ENCODE results near the gene RUNX1.

Gene RUNX1

DNA sequence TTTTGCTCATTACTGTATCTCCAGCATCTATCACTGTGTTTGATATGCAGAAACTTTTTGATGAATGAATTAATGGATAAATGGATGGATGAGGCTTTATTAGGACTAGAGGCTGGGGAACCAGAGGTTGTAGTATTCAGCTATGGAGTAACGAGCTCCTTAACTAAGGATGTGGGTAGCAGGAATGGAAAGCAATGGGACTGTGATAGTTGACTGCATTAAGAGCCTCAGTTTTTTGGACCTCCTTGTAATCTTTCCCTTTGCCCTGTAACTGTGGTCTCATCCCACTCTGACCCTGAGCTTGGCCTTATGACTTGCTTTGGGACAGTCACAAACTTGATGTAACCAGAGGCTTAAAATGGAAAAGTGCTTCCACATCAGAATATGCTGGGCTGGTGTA, 9.0 kb upstream of the RUNX1 start:
- no peak for DNase-seq

DNA sequence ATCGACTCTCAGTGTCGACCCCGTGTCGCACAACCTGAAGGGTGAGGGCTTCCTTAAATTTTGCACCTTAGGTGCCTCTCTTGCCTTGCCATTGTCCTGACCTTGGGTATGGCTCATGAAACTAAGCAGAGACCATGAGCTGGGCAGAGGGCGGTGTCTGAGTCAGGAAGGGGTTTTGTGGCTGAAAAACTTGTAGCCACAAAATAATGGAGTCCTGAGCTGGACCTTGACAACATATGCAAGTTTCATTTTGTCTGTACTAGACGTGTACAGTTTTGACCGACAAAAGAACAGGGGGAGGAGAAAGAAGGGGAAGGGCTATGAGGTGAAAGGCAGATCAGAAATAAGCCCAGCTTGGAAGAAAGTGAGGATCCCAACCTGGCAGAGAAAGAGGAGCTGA, 8.3 kb upstream of the RUNX1 start:
- DNase-seq: no peak

DNA sequence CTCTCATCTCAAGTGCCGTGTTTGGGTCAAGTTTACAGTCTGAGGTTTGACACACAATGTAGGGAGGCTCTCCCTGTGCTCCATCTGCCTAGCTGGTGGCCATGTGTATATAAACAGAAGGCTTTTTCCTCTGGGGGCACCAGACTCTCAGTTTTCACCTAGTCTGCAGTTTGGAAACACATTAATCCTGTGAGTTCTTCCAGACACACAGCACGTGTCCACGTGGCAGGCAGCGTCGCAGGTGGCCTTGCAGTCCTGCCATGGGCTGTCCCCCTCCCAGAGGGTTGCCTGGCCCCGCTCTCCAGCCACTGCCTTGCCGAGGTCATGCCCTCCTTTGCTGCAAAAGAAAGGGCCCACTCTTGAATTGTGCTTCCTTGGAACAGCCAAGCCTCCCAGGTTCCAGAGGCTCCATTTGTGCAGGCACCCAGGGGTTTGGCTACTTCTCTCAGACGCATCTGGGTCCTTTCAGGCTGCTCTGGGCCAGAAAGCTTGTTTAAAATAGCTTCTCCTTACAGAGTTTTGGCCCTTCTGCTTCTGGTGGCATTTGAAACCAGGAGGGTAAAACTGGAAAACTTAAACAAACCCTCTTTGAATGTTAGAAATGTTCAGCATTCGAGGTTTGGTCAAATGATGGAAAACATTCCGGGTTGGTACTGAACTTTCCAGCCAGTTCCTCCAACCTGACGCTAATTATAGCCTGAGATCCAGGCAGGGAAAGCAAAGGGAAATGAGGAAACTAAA, 4.4 kb upstream of the RUNX1 start:
- no peak for DNase-seq

DNA sequence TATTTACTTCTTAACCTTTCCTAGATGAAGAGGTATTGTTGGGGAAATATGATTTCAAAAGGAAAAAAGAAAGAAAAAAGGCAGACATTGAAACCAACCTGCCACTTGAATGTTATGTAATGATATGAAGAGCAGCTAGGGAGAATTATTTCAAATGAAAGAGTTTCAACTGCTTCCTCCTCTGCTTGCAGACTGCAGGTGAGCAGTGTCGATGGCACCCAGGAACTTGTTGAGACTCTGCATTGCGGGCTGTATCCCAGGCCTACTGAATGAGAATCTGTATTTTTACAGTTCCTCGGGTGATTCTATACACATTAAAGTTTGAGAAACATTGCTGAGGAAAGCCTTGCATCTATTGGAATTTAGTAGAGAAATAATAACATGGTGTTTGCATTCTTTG, 3.7 kb upstream of the RUNX1 start:
- DNase-seq: no peak

DNA sequence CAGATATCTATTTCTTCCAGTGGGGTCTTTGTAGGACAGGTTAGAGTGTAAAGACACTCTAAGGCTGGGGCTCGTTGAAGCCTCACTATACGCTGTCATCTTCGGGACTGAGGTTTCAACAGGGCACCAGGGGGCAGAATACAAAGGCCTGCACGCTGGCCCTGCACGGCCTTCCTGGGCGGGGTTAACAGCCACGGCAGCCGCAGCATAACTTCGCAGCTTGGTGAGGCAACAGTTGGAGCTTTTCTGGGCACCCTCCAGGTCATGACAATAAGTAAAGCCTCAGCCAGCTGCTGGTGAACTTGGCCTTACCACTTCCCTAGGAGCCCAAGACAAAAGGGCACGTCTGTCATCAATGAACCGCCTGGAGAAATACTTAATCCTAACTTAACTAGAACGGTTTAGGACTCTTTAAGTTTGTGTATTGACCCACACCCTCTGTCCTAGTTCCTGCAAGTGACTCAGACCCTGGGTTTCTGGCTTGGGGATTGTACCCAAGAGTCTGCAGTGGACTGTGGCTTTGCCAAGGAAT, 2.3 kb upstream of the RUNX1 start:
- DNase-seq: peak in 1 of 2 experiments; percentile 5

DNA sequence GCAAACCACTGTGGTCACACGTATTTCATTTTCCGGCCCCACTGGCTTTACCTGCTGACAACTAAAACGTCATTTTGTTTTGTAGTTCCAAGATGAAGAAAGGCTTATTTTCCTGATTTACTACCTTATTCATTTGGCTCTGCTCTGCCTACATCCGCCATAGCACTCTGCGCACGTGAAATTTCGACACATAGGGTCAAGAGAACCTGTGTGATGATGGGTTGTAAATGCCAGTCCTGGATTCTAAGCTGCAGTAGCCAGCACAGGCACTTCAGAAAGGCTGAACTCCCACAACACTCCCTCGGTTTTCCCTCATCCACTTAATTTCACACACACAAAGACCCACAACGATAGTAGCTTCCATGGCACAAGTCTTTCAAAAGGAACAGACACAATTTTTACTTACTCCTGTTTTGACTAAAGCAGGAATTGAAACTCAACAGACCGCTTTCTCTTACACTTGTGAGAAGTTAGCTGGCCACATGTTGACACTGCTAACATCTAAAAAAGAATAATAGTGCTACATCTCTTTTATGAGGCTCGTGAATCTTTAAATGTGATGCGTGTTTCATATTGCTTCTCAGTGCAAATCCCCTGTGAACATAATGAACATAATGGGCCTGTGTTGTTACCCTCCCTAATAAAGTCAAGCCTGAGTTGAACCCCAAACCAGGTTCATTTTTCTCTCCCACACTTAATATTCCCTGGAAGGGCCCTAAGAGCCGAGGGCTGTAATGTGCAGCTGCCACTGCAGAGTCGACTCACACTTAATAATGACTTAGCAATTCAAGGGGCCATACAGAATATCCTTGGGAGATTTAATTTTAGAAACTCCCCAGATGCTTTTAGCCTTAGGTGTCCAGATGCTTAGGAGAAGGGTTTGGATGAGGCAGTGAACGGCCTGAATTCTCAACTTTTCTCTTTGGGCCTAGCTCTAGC, 1.5 kb upstream of the RUNX1 start:
- no peak for DNase-seq

DNA sequence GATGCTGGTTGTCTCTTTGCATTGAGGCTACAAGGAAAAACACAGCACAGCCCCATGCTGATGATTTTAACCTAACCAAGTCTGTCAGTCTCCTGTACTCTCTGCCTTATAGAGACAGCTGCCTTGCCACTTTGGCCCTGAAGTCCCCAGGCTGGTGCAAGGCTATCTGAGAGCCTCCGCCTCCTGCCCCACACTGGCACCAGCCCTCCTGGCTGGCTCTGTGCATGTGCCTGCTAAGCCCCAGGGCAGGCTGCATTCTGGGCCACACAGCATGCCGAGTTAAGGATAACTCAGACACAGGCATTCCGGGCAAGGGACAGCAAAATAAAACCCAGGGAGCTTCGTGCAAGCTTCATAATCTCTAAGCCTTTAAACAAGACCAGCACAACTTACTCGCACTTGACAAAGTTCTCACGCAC, 910 bp downstream of the RUNX1 start:
- DNase-seq: no peak

DNA sequence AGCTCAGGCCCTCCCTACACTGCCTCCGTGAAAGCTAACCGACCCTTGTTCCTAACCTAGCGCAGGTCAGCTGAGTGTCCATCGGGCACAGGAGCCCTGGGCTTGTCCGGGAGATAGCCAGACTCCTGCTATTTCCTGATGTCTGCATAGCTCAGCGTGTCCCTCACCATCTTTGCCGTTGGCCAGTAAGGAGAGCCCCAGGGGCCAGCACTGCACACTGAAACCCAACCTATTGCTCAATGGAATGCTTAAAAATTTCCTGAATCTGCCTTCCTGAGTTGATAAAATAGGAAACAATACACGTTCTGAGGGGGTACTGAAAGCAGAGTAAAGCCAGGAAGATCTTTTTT, 2.2 kb downstream of the RUNX1 start:
- DNase-seq: no peak

DNA sequence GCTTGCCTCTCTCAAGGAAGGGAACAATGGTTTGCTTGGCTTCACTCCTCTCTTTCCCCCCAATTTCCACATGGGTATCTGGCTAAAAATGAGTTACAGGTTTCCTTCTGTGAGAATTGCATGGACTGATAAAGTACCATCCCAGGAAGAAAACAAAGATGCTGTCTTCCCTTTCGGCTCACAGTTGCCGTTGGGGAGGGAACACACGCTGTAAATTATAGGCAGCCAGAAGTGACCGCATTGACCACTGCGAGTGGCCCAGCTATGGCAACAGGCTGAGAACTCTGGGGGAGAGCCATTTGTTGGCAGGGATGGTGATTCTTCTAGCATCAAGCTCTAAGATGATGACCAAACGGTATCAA, 2.9 kb downstream of the RUNX1 start:
- DNase-seq: no peak

DNA sequence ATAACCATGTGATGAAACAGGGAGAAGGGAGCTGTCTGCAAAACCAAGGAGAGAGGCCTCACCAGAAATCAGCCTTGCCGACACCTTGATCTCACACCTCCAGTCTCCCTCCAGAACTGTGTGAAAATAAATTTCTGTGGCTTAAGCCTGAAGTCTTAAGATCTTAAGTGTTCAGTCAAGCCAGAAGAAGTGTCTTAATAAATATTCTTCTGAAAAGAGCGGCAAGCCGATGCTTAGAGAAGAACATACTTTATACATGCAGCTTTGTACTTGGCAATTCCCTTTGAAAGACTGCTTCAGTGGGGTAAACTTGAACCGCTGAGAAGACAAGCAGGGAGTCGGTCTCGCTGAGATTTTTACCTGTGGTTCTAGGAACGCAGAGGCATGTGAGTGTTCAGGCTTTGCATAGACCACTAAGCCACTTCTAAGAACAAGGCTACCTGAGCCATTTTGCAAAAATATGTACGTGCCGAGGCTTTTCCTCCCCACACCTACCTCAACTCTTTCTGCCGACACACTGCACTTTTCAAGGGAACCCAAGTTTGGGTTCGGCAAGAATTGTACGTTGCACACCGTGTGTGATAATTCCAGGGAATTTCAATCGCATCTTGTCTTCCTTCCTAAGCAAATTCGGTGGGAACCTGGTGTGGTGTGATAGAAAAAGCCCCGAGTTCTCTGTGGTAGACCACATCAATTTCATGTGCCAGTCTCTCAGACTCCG, 3.4 kb downstream of the RUNX1 start:
- DNase-seq: no peak

DNA sequence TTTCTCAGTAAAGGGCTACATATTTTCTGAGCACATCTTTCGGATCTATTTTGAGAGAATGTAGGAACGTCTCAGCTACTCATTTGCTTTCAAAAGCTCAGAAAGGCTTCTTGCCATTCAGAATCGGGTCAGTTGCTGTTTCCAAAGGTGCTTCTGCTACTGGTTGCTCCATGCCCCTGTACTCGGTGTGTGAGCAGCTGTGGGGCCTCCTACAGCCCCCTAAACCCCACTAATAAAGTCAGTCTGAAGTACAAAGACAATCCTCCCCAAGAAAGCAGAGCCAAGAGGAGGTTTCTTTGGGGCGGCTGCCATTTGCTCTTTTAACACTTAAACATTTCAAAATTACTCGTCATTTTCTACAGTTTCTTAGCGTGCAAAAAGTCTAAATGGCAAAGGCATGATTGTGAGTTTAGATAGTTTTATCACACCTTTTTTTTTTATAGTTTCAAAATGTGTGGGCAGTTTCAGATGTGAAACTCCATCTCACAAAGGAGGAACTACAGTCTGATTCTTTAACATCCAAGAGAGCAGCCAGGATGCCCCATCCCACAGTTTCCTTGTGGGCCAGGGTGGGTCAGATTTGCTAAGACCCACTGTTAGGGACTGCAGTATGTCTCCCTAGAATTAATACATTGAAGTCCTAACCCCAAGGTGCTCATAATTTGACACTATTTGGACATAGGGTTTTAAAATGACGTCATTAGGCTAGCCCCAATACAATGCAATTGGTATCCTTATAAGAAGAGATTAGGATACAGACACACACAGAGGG, 4.1 kb downstream of the RUNX1 start:
- no peak for DNase-seq

DNA sequence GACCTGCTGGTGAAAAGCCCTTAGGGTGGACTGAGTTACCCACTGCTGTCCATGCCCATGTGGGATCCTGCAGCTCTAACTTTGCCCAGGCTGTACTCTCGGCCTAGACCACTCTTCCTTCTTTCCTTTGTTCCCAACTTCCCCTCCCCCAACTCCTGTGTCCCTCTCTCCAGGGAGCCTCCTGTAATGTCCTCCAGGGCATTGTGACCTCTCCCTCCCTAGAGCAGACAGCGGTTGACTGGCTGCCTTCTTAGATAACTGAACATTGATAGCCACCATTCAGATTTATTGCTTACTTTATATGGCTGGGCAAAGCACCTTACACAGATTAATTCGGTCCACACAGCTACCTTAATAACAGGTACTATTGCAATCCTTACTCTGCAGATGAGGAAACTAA, 5.0 kb downstream of the RUNX1 start:
- DNase-seq: no peak

DNA sequence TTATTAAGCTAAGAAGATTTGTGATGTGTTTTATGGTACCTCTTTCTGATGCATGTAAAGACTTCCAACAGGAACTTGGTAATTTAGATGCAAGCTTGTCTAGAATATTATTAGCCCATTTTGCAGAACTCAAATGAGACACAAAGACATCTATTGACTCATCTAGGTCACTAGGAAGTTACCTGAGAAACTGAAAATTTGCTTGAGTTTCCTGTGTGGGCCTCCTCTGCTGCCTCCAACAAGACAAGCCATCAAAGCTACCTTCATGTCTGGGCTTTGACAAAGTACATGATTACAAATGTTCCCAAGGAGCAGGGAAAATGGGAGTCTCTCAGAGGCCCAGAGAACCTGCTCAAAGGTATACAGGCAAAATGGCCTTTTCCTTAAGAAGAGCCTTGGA, 5.6 kb downstream of the RUNX1 start:
- no peak for DNase-seq

DNA sequence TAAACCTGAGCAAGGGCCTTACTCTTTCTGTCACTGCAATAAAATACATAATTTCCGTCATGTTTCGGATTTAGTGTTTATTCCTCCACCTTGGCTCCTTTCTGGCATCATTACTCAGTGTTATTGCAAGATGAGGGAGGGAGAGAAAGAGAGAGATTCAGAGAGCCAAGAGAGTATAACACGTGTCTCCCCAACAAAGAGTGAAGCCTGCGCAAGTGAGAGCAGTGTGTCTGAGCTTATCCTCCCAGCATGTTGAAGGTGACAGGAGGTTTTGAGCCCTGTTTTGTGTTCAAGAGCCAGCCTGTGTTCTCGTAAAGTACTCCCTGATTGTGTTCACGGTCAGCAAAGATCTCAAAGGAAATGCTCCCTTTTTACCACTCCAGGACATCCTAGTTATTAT, 6.3 kb downstream of the RUNX1 start:
- no peak for DNase-seq

DNA sequence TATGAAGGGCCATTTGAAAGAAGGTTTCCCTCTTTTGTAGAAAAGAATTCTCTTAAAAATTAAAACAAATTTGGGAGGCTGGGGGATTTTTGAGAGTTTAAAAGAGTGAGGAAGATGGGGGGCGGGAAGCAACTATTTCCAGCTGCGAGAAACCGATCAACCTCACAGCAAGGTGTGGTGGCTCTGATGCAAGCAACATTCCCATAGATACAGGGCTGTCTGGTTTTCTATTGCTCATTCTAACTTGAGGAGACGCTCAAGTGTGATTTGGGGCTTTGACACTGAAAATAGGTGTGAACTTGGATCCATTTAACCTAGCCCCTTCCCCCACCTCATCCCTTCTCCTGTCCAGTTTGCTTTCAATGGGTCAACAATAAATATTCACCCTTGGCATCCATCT, 7.2 kb downstream of the RUNX1 start:
- DNase-seq: no peak

DNA sequence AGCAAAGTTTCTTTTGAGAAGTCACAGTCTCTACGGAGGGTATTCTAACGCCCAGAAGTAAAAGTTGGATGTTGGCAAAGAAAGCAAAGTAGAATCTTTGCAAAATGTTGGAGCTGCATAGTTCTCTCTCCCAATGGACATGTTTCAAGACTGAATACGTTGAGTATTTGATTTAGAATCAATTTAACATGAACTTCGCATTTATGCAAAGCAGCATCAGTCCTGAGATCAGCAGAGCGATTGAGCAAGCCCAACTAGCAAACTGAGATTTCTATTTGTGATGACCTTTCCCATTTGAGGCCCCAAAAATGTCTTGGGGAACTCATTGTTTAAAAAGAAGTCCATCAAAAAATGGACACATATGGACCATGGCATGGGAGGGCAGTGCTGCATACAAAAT, 8.0 kb downstream of the RUNX1 start:
- DNase-seq: no peak

DNA sequence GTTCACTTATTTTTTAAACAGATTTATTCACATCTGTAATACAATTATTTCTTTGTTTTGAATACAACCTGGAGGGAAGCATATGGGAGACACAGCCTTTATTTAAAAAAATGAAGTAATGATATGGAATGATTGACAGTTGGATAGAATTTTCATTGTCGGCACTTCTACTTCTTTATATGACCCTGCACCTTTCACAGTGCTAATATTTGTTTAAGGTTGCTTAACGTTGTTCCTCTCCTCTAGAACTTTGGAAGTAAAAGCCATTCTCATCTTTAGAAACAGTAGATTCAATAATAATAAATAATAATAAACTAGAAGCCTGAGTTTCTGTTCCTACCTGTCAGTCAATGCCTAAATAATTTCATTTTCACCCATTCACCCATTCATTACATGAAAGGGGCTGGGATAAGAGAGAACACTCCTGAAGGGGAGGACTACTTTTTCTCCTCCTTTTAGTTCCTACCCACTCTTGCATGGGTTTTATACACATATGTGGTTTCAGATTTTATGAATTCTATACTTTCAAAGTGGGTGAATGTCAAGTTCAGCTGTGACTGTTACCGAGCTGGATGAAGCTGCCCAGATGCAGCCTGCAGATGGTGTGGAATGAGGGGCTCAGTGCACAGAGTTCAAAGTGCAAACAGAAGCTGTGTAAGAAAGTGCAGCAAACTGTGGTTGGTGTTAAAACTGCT, 9.4 kb downstream of the RUNX1 start:
- DNase-seq: no peak

DNA sequence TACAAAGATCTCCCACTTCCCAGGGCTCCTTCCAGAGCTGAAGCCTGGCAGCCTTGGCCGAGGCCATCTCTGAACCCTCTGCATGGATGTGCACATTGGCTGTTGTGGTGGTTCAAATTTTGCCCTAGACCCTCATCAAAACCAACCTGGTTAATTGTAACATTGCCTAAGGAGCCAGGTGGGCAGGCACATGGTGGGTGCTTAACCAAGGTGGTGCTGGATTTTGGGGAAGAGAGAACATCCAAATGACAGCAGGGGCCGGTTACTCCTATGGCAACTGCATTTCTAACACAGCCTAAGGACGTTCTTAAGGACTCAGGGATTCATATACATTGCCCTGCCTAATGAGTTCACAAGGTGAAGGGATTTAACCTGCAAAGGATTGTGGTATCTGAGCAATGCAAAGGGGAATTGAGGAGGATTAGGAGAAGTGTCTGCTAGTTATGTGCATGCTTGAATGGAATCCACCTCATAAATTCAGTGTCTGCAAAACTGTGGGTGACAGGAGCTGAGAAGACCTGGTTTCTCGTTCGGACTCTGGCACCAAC, 10.3 kb downstream of the RUNX1 start:
- DNase-seq: no peak

DNA sequence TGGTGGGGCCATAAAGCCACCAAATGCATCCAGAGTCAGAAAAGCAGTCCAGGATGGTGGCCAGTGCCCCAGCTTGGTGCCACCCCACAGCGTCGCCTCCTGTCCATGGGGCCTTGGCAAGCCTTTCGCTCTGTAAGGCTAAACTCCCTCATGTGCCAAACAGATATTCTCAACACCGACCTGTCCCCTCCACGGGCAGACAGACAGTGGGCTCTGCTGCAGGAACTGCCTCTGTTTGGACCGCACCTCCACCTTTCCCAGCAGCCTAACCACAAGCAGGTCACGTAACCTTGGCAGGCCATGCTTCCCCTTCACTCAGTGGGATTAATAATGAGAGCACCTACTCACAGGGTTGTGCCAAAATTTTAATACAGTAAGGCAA, 11.7 kb downstream of the RUNX1 start:
- no peak for DNase-seq

DNA sequence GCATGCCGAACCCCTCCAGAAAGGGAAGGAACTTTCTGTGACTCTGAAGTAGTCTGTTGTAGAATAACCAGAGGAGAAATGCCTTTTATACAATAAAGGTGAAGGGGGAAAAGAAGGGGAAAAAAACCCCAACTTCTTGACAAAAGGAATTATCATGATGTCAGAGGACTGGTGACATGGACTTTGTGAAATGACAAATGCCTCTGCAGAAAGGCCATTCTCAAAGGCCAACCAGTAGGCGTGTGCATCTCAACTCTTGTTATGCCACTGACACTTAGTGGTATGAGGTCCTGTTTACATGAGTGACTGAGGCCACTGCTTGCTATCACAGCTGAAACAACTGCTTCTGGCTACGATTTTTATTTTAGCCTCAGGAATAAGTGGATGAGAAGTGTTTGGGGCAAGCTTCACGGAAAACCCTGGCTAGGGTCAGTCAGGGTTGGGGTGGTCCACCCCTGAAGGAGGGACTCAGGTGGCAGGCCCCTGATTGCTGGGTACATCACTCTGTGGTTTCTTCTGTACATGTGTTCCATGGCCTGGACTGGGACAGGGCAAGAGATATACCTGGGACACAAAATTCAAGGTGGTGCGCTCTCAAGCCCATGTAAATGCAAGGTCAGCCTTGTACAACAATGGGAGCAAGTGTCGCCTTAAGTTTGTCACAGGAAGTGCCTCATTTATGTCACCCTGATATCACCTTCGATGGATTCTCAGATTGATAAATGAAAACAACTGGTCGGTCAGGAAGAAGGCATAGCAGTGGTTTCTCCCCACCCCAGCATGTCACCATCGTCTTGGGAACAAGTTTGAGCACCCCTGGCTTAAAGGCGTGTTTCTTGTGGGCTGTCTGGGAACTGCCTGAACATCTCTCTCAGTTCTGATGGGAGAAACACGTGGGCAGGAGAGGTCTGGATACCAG, 12.4 kb downstream of the RUNX1 start:
- DNase-seq: no peak

DNA sequence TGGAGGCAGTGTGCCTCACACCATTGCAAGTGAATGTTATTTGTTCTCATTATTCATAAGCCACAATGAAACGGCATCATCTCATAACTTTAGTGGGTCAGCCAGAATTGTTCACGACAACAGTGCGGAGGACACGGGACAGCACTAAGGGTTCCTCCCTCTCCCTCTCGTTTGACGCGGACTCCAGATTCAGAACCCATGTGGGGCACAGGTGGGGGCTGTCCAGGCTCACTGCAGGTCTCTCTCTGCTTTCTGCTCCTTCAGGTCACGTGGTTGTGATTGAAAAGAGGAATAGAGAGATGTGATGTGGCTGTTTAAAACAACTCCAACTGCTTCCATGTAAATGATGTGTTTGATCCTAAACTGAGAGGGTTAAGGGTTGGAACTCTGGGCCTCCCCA, 13.5 kb downstream of the RUNX1 start:
- DNase-seq: no peak
